Neural crest cell (in vitro differentiated cells): ENCODE measurements around the gene ANTXR2. TPM values are rescaled to one million over a fixed set of nuclear protein-coding genes. Genes with fewer than 3 reads are reported as not detected.

ENCODE experiments used
- DNase-seq: peaks from one replicate; pipeline ENCODE4 v3.0.0; 2021; ENCODE audit warnings: low read depth, mixed read lengths, low spot score
- H3K27ac Mint-ChIP-seq: one replicate; pipeline ENCODE4 v1.8.0; 2021; ENCODE audit warnings: mild to moderate bottlenecking, mixed read lengths; ENCODE audit not compliant: unreplicated experiment
- H3K27me3 Mint-ChIP-seq: 2 replicates; pipeline ENCODE4 v1.8.0; 2021; ENCODE audit warnings: low read depth, mild to moderate bottlenecking, mixed read lengths
- H3K36me3 Mint-ChIP-seq: 2 replicates; pipeline ENCODE4 v1.8.0; 2021; ENCODE audit warnings: low read depth, mild to moderate bottlenecking, mixed read lengths
- H3K4me1 Mint-ChIP-seq: 2 replicates; pipeline ENCODE4 v1.8.0; 2021; ENCODE audit warnings: mixed read lengths
- H3K4me3 Mint-ChIP-seq: one replicate; pipeline ENCODE4 v1.8.0; 2021; ENCODE audit warnings: mild to moderate bottlenecking, mixed read lengths
- H3K9me3 Mint-ChIP-seq: 2 replicates; pipeline ENCODE4 v1.8.0; 2021; ENCODE audit warnings: mixed read lengths
- total RNA-seq: library from RNA; stranded (reverse); gene quantifications from 2 replicates; pipeline ENCODE4 v1.2.1, GENCODE V29; 2021
- TF ChIP-seq, protein P1 (sequence below): fragments of 200-600 bp; sonication (generic); conservative IDR thresholded peaks from 2 replicates; pipeline ENCODE4 v1.5.0; 2021; ENCODE audit warnings: antibody characterized with exemption, mild to moderate bottlenecking

Gene ANTXR2
- total RNA-seq, 1 donor from 2014 or later: 36.7 TPM

DNA sequence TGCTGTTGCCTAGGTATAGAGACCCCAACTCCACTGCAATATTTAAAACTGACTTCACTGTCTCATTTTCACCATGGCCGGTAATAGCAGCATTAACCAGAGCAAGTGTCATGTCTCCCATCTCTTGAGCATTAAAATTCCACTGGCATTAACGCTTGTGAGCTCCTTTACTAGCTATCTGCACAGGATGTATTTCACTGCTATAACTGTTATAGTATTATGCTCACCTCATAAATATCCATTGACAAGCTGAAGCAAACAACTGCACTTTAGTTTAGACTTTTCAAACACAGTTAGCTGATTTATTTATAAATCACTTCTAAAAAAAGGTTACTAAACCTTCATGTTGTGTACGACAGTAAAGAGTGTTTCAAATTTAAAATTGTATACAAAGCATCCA lies 157.8 kb downstream of the ANTXR2 start:
- TF ChIP-seq, protein P1, sequence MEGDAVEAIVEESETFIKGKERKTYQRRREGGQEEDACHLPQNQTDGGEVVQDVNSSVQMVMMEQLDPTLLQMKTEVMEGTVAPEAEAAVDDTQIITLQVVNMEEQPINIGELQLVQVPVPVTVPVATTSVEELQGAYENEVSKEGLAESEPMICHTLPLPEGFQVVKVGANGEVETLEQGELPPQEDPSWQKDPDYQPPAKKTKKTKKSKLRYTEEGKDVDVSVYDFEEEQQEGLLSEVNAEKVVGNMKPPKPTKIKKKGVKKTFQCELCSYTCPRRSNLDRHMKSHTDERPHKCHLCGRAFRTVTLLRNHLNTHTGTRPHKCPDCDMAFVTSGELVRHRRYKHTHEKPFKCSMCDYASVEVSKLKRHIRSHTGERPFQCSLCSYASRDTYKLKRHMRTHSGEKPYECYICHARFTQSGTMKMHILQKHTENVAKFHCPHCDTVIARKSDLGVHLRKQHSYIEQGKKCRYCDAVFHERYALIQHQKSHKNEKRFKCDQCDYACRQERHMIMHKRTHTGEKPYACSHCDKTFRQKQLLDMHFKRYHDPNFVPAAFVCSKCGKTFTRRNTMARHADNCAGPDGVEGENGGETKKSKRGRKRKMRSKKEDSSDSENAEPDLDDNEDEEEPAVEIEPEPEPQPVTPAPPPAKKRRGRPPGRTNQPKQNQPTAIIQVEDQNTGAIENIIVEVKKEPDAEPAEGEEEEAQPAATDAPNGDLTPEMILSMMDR: no peak
- no peak for DNase-seq
- no peak overlapping the region for H3K4me3 Mint-ChIP-seq
- no peak overlapping the region for H3K27ac Mint-ChIP-seq
- peaks cover 4% of the 10 kb centered on the region for H3K9me3 Mint-ChIP-seq
- H3K4me1 Mint-ChIP-seq: no peaks in the 10 kb centered on the region
- no peaks in the 10 kb centered on the region for H3K27me3 Mint-ChIP-seq
- peaks cover 5% of the 10 kb centered on the region for H3K36me3 Mint-ChIP-seq

DNA sequence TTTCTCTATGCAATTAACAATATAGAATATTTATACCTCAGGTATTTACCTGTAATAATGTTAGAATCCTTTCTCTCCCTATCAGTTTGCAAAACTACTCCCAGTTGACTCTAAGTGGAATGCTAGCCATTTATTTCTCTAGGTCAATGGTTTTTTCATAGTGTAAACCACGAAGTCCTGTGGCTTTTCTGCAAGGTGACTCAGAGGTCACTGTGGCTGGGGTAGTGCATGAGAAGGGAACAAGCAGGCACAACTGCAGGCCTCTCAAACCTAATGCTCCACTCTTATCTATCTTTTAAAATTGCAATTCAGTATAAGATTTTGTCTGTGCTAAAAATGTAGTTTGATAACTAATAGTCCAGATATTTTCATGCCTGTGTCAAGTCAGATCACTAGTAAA lies 159.4 kb downstream of the ANTXR2 start:
- Mint-ChIP-seq H3K36me3 (peaks cover 5% of the 10 kb centered on the region), H3K9me3 (peaks cover 4% of the 10 kb centered on the region), H3K27ac (no peak overlapping the region), H3K4me1 (no peaks in the 10 kb centered on the region), H3K4me3 (no peak overlapping the region), H3K27me3 (no peaks in the 10 kb centered on the region)
- TF ChIP-seq, protein P1: no peak
- DNase-seq: no peak

DNA sequence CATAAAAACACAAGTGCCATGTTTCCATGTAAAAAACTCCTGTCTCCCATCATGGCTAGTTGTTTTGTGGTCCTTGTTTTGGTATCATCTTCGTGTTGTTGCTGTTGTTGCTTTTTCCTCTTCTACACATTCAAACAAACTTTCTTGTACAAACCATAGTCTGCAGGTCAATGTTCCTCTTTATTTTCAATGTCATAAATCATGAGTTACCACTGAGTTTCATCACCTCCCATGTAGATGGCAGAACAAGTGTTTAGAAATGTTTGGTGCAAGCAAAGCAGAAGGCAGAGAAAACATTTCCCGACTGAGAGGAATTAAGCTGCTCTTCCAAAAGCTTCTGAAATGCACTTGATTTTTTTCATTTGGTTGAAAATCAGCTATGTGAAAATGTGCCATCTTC lies 166.0 kb downstream of the ANTXR2 start:
- Mint-ChIP-seq H3K36me3 (peaks cover 16% of the 10 kb centered on the region), H3K27ac (no peak overlapping the region), H3K9me3 (peaks cover 2% of the 10 kb centered on the region), H3K4me3 (no peak overlapping the region), H3K4me1 (no peaks in the 10 kb centered on the region), H3K27me3 (no peaks in the 10 kb centered on the region)
- TF ChIP-seq, protein P1: no peak
- DNase-seq: no peak

DNA sequence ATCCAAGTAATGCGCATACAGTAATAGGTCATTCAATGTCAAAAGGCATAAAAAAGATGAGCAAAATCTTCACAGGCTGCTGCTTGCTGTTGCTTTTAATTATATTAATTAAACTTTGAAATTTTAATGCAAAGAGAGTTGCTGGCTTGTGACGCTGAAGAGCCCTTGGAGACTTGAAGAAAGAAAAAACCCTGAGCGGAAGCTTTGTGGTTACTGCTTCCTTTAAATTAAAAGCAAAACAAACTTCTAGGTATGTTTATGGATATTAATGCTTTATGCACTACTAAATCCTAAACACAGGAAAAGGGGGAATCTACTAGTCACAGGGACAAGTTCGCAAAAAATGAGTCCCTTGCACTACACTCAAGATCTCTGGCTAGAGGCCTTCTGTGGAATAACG lies 166.7 kb downstream of the ANTXR2 start:
- Mint-ChIP-seq H3K4me3 (no peak overlapping the region), H3K27me3 (no peaks in the 10 kb centered on the region)
- no peak for DNase-seq

DNA sequence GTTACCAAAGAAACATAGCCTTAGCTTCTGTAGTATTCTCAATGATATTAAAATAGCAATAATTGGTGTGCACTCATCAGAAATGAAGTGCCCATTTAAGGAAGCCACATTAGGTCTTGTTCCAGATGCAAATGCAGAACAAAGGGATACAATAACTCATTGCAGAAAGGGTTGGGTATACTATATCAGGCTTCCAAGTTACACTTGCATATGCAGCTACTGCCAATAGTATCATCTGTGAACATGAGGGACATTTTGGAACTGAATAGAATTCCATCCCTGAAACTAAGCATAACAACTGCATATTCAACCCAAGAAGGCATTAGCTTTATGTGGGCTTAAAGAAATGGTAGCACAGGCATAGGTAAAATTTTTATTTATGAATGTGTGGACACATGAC lies 167.8 kb downstream of the ANTXR2 start:
- Mint-ChIP-seq H3K4me3 (no peak overlapping the region), H3K36me3 (peaks cover 17% of the 10 kb centered on the region), H3K27ac (no peak overlapping the region), H3K4me1 (no peaks in the 10 kb centered on the region), H3K9me3 (peaks cover 2% of the 10 kb centered on the region), H3K27me3 (no peaks in the 10 kb centered on the region)
- DNase-seq: no peak
- TF ChIP-seq, protein P1: no peak

More for the DNA sequence above, 166.7 kb downstream of the ANTXR2 start:
- TF ChIP-seq, protein P1: no peak
- Mint-ChIP-seq H3K9me3 (peaks cover 2% of the 10 kb centered on the region), H3K4me1 (no peaks in the 10 kb centered on the region), H3K36me3 (peaks cover 16% of the 10 kb centered on the region), H3K27ac (no peak overlapping the region)

DNA sequence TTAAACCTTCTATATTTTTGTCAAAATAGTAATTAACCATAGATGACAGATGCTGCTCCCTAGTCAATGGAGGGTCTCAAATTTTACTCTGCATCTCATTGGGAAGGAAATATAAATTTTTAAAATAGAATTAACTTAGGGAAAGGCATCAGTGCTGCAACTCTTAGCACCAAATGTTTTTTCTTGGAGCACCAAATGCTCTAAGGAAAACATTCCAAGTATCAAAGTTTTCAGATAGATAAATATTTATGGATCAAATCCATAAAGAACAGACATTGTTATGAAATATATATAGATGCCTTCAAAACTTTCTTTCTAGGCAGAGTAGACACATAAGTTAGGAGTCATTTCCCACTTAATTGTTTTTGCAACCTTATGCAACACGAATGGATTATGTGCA lies 168.7 kb downstream of the ANTXR2 start:
- H3K9me3 Mint-ChIP-seq: peaks cover 2% of the 10 kb centered on the region
- TF ChIP-seq, protein P1: no peak

More for the DNA sequence above, 168.7 kb downstream of the ANTXR2 start:
- no peaks in the 10 kb centered on the region for H3K27me3 Mint-ChIP-seq
- H3K4me1 Mint-ChIP-seq: no peaks in the 10 kb centered on the region
- H3K36me3 Mint-ChIP-seq: peaks cover 19% of the 10 kb centered on the region
- no peak for DNase-seq
- H3K27ac Mint-ChIP-seq: no peak overlapping the region
- no peak overlapping the region for H3K4me3 Mint-ChIP-seq
